Kidney epithelial cell (primary cell): ENCODE data around the gene B3GALT2. TPM values are rescaled to one million over a fixed set of nuclear protein-coding genes. Genes with fewer than 3 reads are reported as not detected.

Experiments
- DNase-seq: peaks from one replicate; pipeline ENCODE4 v3.0.0-alpha.2; 2010; ENCODE audit warnings: low read depth
- H3K27me3 ChIP-seq: 2 replicates; pipeline ENCODE4 v1.6.0; 2011; ENCODE audit warnings: low read length; ENCODE audit not compliant: control insufficient read depth, insufficient read depth
- H3K36me3 ChIP-seq: 2 replicates; pipeline ENCODE4 v1.5.1; 2011; ENCODE audit warnings: low read length; ENCODE audit not compliant: control insufficient read depth, insufficient read depth
- H3K4me3 ChIP-seq: 2 replicates; pipeline ENCODE4 v1.5.1; 2011; ENCODE audit warnings: low read depth, mild to moderate bottlenecking, control low read depth, low read length
- CTCF ChIP-seq: IDR thresholded peaks from 2 replicates; pipeline ENCODE4 v1.5.1; 2011; ENCODE audit warnings: mild to moderate bottlenecking, moderate library complexity, low read length, control low read depth, inconsistent platforms; ENCODE audit not compliant: insufficient read depth, poor library complexity, severe bottlenecking
- total RNA-seq: library from RNA; depleted of rRNA; stranded (reverse); fragments of >200 nt; gene quantifications from 2 replicates; pipeline ENCODE4 v1.2.3, GENCODE V29; 2015

Gene B3GALT2
- total RNA-seq, 1 donor from 2014 or later = not detected

DNA sequence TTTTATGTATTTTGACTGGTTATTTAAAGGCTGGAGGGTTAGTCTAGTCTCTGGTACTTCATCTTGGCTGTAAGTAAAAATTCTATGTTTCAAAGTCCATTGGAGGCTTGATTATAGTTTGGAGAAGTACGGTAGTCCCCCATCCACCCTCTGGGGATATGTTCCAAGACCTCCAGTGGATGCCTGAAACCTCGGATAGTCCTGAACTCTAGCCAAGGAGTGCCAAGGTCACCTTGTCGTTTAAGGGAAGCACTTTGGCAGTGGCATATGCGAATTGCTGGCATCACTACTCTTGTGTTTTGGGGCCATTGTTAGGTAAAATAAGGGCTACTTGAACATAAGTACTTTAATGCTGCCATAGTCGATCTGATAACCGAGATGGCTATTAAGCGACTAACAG, 46.2 kb downstream of the B3GALT2 start:
- Histone ChIP-seq H3K27me3 (no peaks in the 10 kb centered on the region), H3K36me3 (no peaks in the 10 kb centered on the region), H3K4me3 (no peak overlapping the region)
- no peak for TF ChIP-seq CTCF
- DNase-seq = no peak

DNA sequence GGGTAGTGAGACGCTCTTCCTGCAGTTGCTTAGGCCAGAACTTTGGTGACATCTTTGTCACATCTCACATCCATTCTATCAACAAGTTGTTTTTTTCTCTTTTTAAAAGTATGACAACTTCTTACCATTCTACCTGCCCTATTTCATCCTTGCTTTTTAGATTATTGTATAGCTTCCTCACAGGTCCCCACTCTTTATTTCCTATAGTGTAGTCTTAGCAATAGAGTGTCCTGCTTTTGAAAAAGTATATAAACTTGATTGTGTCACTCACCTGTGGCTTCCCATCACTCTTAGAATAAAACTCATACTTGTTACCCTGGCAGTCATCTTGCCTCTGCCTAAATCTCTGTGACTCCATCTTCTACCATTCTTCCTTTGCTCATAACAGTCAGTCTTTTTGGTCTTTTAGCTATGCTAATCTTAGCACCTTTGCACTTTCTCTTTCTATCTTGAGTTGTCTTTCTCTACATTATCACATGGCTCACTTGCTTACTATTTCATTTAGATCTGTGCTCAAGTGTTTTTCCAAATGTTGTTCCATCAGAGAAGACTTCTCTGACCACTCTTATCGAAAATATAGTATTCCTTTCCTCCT, 55.0 kb downstream of the B3GALT2 start:
- Histone ChIP-seq H3K4me3 (no peak overlapping the region), H3K27me3 (no peaks in the 10 kb centered on the region), H3K36me3 (no peaks in the 10 kb centered on the region)
- TF ChIP-seq CTCF = no peak
- DNase-seq = no peak

Other genes starting within 250 kb of the B3GALT2 start
- gene UCHL5, start 127.3 kb downstream of the B3GALT2 start, total RNA-seq = 22.8 and 32.2 TPM in 2 replicates
- gene RO60, start 127.0 kb downstream of the B3GALT2 start, total RNA-seq = 96.3 and 96.7 TPM in 2 replicates
- 14.6 and 17.9 TPM in 2 replicates for gene GLRX2, start 81.2 kb downstream of the B3GALT2 start, total RNA-seq
- 20.1 and 21.4 TPM in 2 replicates for gene CDC73, start 64.6 kb downstream of the B3GALT2 start, total RNA-seq